ENCODE data around the gene RNU7-1. TPM values are rescaled to one million over a fixed set of nuclear protein-coding genes. Genes with fewer than 3 reads are reported as not detected.

The RNU7-1 gene
- polyA plus RNA-seq, 1 donor: not detected

Other genes starting within 250 kb of the RNU7-1 start
- gene PIANP, start 243.0 kb upstream of the RNU7-1 start, polyA plus RNA-seq (ENCODE audit: insufficient read length): 12.1 TPM
- 61.9 TPM for gene COPS7A, start 219.8 kb upstream of the RNU7-1 start, polyA plus RNA-seq (ENCODE audit: insufficient read length)
- 187 TPM for gene MLF2, start 190.7 kb upstream of the RNU7-1 start, polyA plus RNA-seq (ENCODE audit: insufficient read length)
- gene PTMS, start 177.5 kb upstream of the RNU7-1 start, polyA plus RNA-seq (ENCODE audit: insufficient read length): 460 TPM
- gene LAG3, start 171.3 kb upstream of the RNU7-1 start, polyA plus RNA-seq (ENCODE audit: insufficient read length): 1.9 TPM
- 25.5 TPM for gene CD4, start 154.3 kb upstream of the RNU7-1 start, polyA plus RNA-seq (ENCODE audit: insufficient read length)
- gene GPR162, start 122.0 kb upstream of the RNU7-1 start, polyA plus RNA-seq (ENCODE audit: insufficient read length): 25.8 TPM
- 29.9 TPM for gene P3H3, start 115.4 kb upstream of the RNU7-1 start, polyA plus RNA-seq (ENCODE audit: insufficient read length)
- gene GNB3, start 102.9 kb upstream of the RNU7-1 start, polyA plus RNA-seq (ENCODE audit: insufficient read length): 13.3 TPM
- 42.7 TPM for gene CDCA3, start 92.5 kb upstream of the RNU7-1 start, polyA plus RNA-seq (ENCODE audit: insufficient read length)
- 58.3 TPM for gene USP5, start 91.7 kb upstream of the RNU7-1 start, polyA plus RNA-seq (ENCODE audit: insufficient read length)
- 515 TPM for gene TPI1, start 76.3 kb upstream of the RNU7-1 start, polyA plus RNA-seq (ENCODE audit: insufficient read length)
- gene SPSB2, start 70.5 kb upstream of the RNU7-1 start, polyA plus RNA-seq (ENCODE audit: insufficient read length): 9.2 TPM
- gene LRRC23, start 39.0 kb upstream of the RNU7-1 start, polyA plus RNA-seq (ENCODE audit: insufficient read length): 20.2 TPM
- 14.8 TPM for gene ENO2, start 29.2 kb upstream of the RNU7-1 start, polyA plus RNA-seq (ENCODE audit: insufficient read length)
- gene ATN1, start 15.9 kb upstream of the RNU7-1 start, polyA plus RNA-seq (ENCODE audit: insufficient read length): 109 TPM
- gene C12orf57, start 206 bp downstream of the RNU7-1 start, polyA plus RNA-seq (ENCODE audit: insufficient read length): 118 TPM
- gene PTPN6, start 7.5 kb downstream of the RNU7-1 start, polyA plus RNA-seq (ENCODE audit: insufficient read length): 21.9 TPM
- 236 TPM for gene PHB2, start 26.8 kb downstream of the RNU7-1 start, polyA plus RNA-seq (ENCODE audit: insufficient read length)
- 51.1 TPM for gene EMG1, start 27.1 kb downstream of the RNU7-1 start, polyA plus RNA-seq (ENCODE audit: insufficient read length)
- 80.7 TPM for gene LPCAT3, start 74.7 kb downstream of the RNU7-1 start, polyA plus RNA-seq (ENCODE audit: insufficient read length)
- 53.5 TPM for gene C1S, start 116.9 kb downstream of the RNU7-1 start, polyA plus RNA-seq (ENCODE audit: insufficient read length)
- 40.5 TPM for gene C1R, start 148.6 kb downstream of the RNU7-1 start, polyA plus RNA-seq (ENCODE audit: insufficient read length)
- gene C1RL, start 165.4 kb downstream of the RNU7-1 start, polyA plus RNA-seq (ENCODE audit: insufficient read length): 46.0 TPM
- gene RBP5, start 185.1 kb downstream of the RNU7-1 start, polyA plus RNA-seq (ENCODE audit: insufficient read length): 54.0 TPM
- 128 TPM for gene CLSTN3, start 186.6 kb downstream of the RNU7-1 start, polyA plus RNA-seq (ENCODE audit: insufficient read length)
- 50.7 TPM for gene PEX5, start 245.9 kb downstream of the RNU7-1 start, polyA plus RNA-seq (ENCODE audit: insufficient read length)

Data from left kidney (tissue), 1 donor.